ENCODE data around the gene COBLL1.
"Not testable (repeated sequence)": the region's sequence is repeated elsewhere in the genome, so short reads cannot be mapped to it uniquely, and the experiment has no call there.

COBLL1 gene

GRCh38 chr2:164722616-164723338 lies 118.8 kb downstream of the COBLL1 start:
- Histone ChIP-seq H3K36me3 (ENCODE audit: control insufficient read depth, insufficient read depth, low read length) (no peaks in the 10 kb centered on the region), H3K27me3 (ENCODE audit: control insufficient read depth, insufficient read depth, low read length) (no peaks in the 10 kb centered on the region), H3K27ac (ENCODE audit: low read depth, low read length) (no peak overlapping the region), H3K4me3 (ENCODE audit: low read depth, low read length) (no peak overlapping the region), H3K4me1 (ENCODE audit: control insufficient read depth, insufficient read depth, low read length) (no peaks in the 10 kb centered on the region), H3K9me3 (ENCODE audit: control insufficient read depth, insufficient read depth, low read depth, low read length) (no peaks in the 10 kb centered on the region), H3K9ac (ENCODE audit: low read length) (no peak overlapping the region)

GRCh38 chr2:164721430-164721829 lies 120.2 kb downstream of the COBLL1 start:
- H3K36me3 ChIP-seq (ENCODE audit: control insufficient read depth, insufficient read depth, low read length): no peaks in the 10 kb centered on the region
- H3K27me3 ChIP-seq (ENCODE audit: control insufficient read depth, insufficient read depth, low read length): no peaks in the 10 kb centered on the region
- no peaks in the 10 kb centered on the region for H3K4me1 ChIP-seq (ENCODE audit: control insufficient read depth, insufficient read depth, low read length)
- H3K9ac ChIP-seq (ENCODE audit: low read length): no peak overlapping the region
- no peak overlapping the region for H3K27ac ChIP-seq (ENCODE audit: low read depth, low read length)
- H3K4me3 ChIP-seq (ENCODE audit: low read depth, low read length): no peak overlapping the region
- no peaks in the 10 kb centered on the region for H3K9me3 ChIP-seq (ENCODE audit: control insufficient read depth, insufficient read depth, low read depth, low read length)

GRCh38 chr2:164719996-164720941 lies 121.4 kb downstream of the COBLL1 start:
- no peaks in the 10 kb centered on the region for H3K9me3 ChIP-seq (ENCODE audit: control insufficient read depth, insufficient read depth, low read depth, low read length)
- no peaks in the 10 kb centered on the region for H3K4me1 ChIP-seq (ENCODE audit: control insufficient read depth, insufficient read depth, low read length)
- no peak overlapping the region for H3K9ac ChIP-seq (ENCODE audit: low read length)
- H3K27ac ChIP-seq (ENCODE audit: low read depth, low read length): no peak overlapping the region; the same call in 1 of the 2 replicates
- no peaks in the 10 kb centered on the region for H3K36me3 ChIP-seq (ENCODE audit: control insufficient read depth, insufficient read depth, low read length)
- H3K4me3 ChIP-seq (ENCODE audit: low read depth, low read length): no peak overlapping the region
- no peaks in the 10 kb centered on the region for H3K27me3 ChIP-seq (ENCODE audit: control insufficient read depth, insufficient read depth, low read length)

- H3K9ac ChIP-seq (ENCODE audit: low read length): no peak overlapping the region
- peaks cover 4% of the 10 kb centered on the region; the same call in 1 of the 2 replicates for H3K4me1 ChIP-seq (ENCODE audit: control insufficient read depth, insufficient read depth, low read length)
- H3K36me3 ChIP-seq (ENCODE audit: control insufficient read depth, insufficient read depth, low read length): no peaks in the 10 kb centered on the region
- H3K9me3 ChIP-seq (ENCODE audit: control insufficient read depth, insufficient read depth, low read depth, low read length): no peaks in the 10 kb centered on the region
- no peak overlapping the region for H3K4me3 ChIP-seq (ENCODE audit: low read depth, low read length)
- no peak overlapping the region for H3K27ac ChIP-seq (ENCODE audit: low read depth, low read length)
- no peaks in the 10 kb centered on the region for H3K27me3 ChIP-seq (ENCODE audit: control insufficient read depth, insufficient read depth, low read length)
Measured at GRCh38 chr2:164717000-164717803, 124.4 kb downstream of the COBLL1 start.

GRCh38 chr2:164714471-164714870 lies 127.2 kb downstream of the COBLL1 start:
- Histone ChIP-seq H3K36me3 (ENCODE audit: control insufficient read depth, insufficient read depth, low read length) (no peaks in the 10 kb centered on the region), H3K4me1 (ENCODE audit: control insufficient read depth, insufficient read depth, low read length) (peaks cover 4% of the 10 kb centered on the region; the same call in 1 of the 2 replicates), H3K27ac (ENCODE audit: low read depth, low read length) (no peak overlapping the region), H3K4me3 (ENCODE audit: low read depth, low read length) (no peak overlapping the region), H3K27me3 (ENCODE audit: control insufficient read depth, insufficient read depth, low read length) (no peaks in the 10 kb centered on the region), H3K9me3 (ENCODE audit: control insufficient read depth, insufficient read depth, low read depth, low read length) (no peaks in the 10 kb centered on the region), H3K9ac (ENCODE audit: low read length) (no peak overlapping the region)

- Histone ChIP-seq H3K9ac (ENCODE audit: low read length) (no peak overlapping the region), H3K4me1 (ENCODE audit: control insufficient read depth, insufficient read depth, low read length) (peaks cover 4% of the 10 kb centered on the region; the same call in 1 of the 2 replicates), H3K27ac (ENCODE audit: low read depth, low read length) (no peak overlapping the region), H3K36me3 (ENCODE audit: control insufficient read depth, insufficient read depth, low read length) (no peaks in the 10 kb centered on the region), H3K27me3 (ENCODE audit: control insufficient read depth, insufficient read depth, low read length) (no peaks in the 10 kb centered on the region), H3K9me3 (ENCODE audit: control insufficient read depth, insufficient read depth, low read depth, low read length) (no peaks in the 10 kb centered on the region), H3K4me3 (ENCODE audit: low read depth, low read length) (no peak overlapping the region)
Measured at GRCh38 chr2:164711766-164712138, 129.9 kb downstream of the COBLL1 start.

GRCh38 chr2:164710837-164711765 lies 130.5 kb downstream of the COBLL1 start:
- no peak overlapping the region for H3K27ac ChIP-seq (ENCODE audit: low read depth, low read length)
- H3K9ac ChIP-seq (ENCODE audit: low read length): no peak overlapping the region
- no peaks in the 10 kb centered on the region for H3K9me3 ChIP-seq (ENCODE audit: control insufficient read depth, insufficient read depth, low read depth, low read length)
- no peaks in the 10 kb centered on the region for H3K36me3 ChIP-seq (ENCODE audit: control insufficient read depth, insufficient read depth, low read length)
- peaks cover 4% of the 10 kb centered on the region; the same call in 1 of the 2 replicates for H3K4me1 ChIP-seq (ENCODE audit: control insufficient read depth, insufficient read depth, low read length)
- no peaks in the 10 kb centered on the region for H3K27me3 ChIP-seq (ENCODE audit: control insufficient read depth, insufficient read depth, low read length)
- H3K4me3 ChIP-seq (ENCODE audit: low read depth, low read length): no peak overlapping the region

- not testable (repeated sequence) for H3K4me1 ChIP-seq (ENCODE audit: control insufficient read depth, insufficient read depth, low read length); H3K9ac ChIP-seq (ENCODE audit: low read length); H3K36me3 ChIP-seq (ENCODE audit: control insufficient read depth, insufficient read depth, low read length); H3K4me3 ChIP-seq (ENCODE audit: low read depth, low read length); H3K27me3 ChIP-seq (ENCODE audit: control insufficient read depth, insufficient read depth, low read length); H3K27ac ChIP-seq (ENCODE audit: low read depth, low read length); H3K9me3 ChIP-seq (ENCODE audit: control insufficient read depth, insufficient read depth, low read depth, low read length)
Measured at GRCh38 chr2:164710252-164710836, 131.3 kb downstream of the COBLL1 start.

- H3K4me1 ChIP-seq (ENCODE audit: control insufficient read depth, insufficient read depth, low read length): no peaks in the 10 kb centered on the region
- H3K27ac ChIP-seq (ENCODE audit: low read depth, low read length): no peak overlapping the region
- H3K9me3 ChIP-seq (ENCODE audit: control insufficient read depth, insufficient read depth, low read depth, low read length): no peaks in the 10 kb centered on the region
- no peaks in the 10 kb centered on the region for H3K36me3 ChIP-seq (ENCODE audit: control insufficient read depth, insufficient read depth, low read length)
- H3K9ac ChIP-seq (ENCODE audit: low read length): no peak overlapping the region
- no peak overlapping the region for H3K4me3 ChIP-seq (ENCODE audit: low read depth, low read length)
- no peaks in the 10 kb centered on the region for H3K27me3 ChIP-seq (ENCODE audit: control insufficient read depth, insufficient read depth, low read length)
Measured at GRCh38 chr2:164706522-164706921, 135.1 kb downstream of the COBLL1 start.
